HFFc6 (cell line): Measurements from ENCODE around the gene SELENOT. TPM values are rescaled to one million over a fixed set of nuclear protein-coding genes. Genes with fewer than 3 reads are reported as not detected.

Experiments
- DNase-seq: peaks from one replicate; pipeline ENCODE4 v3.0.0-alpha.2; 2018
- H3K27ac Mint-ChIP-seq: 2 replicates; pipeline ENCODE4 v1.8.0; 2020; ENCODE audit warnings: mild to moderate bottlenecking, mixed read lengths
- H3K27me3 Mint-ChIP-seq: 2 replicates; pipeline ENCODE4 v1.8.0; 2021; ENCODE audit warnings: mild to moderate bottlenecking, moderate library complexity, mixed read lengths; ENCODE audit not compliant: insufficient read depth
- H3K36me3 Mint-ChIP-seq: 2 replicates; pipeline ENCODE4 v1.8.0; 2021; ENCODE audit warnings: low read depth, mixed read lengths
- H3K4me1 Mint-ChIP-seq: 2 replicates; pipeline ENCODE4 v1.8.0; 2020; ENCODE audit warnings: low read depth, mixed read lengths
- H3K4me3 Mint-ChIP-seq: 2 replicates; pipeline ENCODE4 v1.8.0; 2020; ENCODE audit warnings: mild to moderate bottlenecking, moderate library complexity, mixed read lengths
- H3K9me3 Mint-ChIP-seq: 2 replicates; pipeline ENCODE4 v1.8.0; 2020; ENCODE audit warnings: mild to moderate bottlenecking, mixed read lengths
- CTCF ChIP-seq: fragments of 200-600 bp; sonication (generic); IDR thresholded peaks from 2 replicates; pipeline ENCODE4 v1.5.0; 2021; ENCODE audit warnings: antibody characterized with exemption, mild to moderate bottlenecking
- total RNA-seq, 6 experiments: library from RNA; stranded (reverse); fragmentation: NEBNext Ultra II Directional; extraction: Animal tissue kit (Norgen Biotek cat#: 25700); gene quantifications; 2 replicates in 1 of 6; 3 replicates in 5 of 6; pipeline ENCODE4 v1.2.3, GENCODE V29; 2021

SELENOT gene
- total RNA-seq, 6 experiments from 2014 or later = 144 to 189 (median 180) TPM

GRCh38 chr3:150602426-150603152, 532 bp upstream of the SELENOT start:
- peaks cover 19% of the 10 kb centered on the region for H3K36me3 Mint-ChIP-seq

GRCh38 chr3:150603980-150604319, 829 bp downstream of the SELENOT start:
- H3K4me3 Mint-ChIP-seq = peak overlapping the region; percentile 94
- H3K4me1 Mint-ChIP-seq = peaks cover 70% of the 10 kb centered on the region
- no peak for DNase-seq
- TF ChIP-seq CTCF = no peak
- peaks cover 22% of the 10 kb centered on the region for H3K36me3 Mint-ChIP-seq
- no peaks in the 10 kb centered on the region for H3K9me3 Mint-ChIP-seq
- H3K27me3 Mint-ChIP-seq = no peaks in the 10 kb centered on the region; the same call in 1 of the 2 replicates
- peak overlapping the region; percentile 97 for H3K27ac Mint-ChIP-seq

More at GRCh38 chr3:150602426-150603152, 532 bp upstream of the SELENOT start:
- Mint-ChIP-seq H3K4me3 (peak overlapping the region; percentile 94), H3K4me1 (peaks cover 67% of the 10 kb centered on the region), H3K9me3 (no peaks in the 10 kb centered on the region), H3K27me3 (no peaks in the 10 kb centered on the region; the same call in 1 of the 2 replicates), H3K27ac (peak overlapping the region; percentile 97)
- no peak for DNase-seq
- no peak for TF ChIP-seq CTCF

GRCh38 chr3:150605998-150606641, 3.0 kb downstream of the SELENOT start:
- H3K36me3 Mint-ChIP-seq = peaks cover 17% of the 10 kb centered on the region
- H3K9me3 Mint-ChIP-seq = no peaks in the 10 kb centered on the region
- no peaks in the 10 kb centered on the region; the same call in 1 of the 2 replicates for H3K27me3 Mint-ChIP-seq
- peaks cover 66% of the 10 kb centered on the region for H3K4me1 Mint-ChIP-seq
- H3K27ac Mint-ChIP-seq = peak overlapping the region; percentile 6; the same call in 1 of the 2 replicates
- TF ChIP-seq CTCF = no peak
- H3K4me3 Mint-ChIP-seq = peak overlapping the region; percentile 94
- DNase-seq = no peak

GRCh38 chr3:150607267-150608065, 4.3 kb downstream of the SELENOT start:
- H3K36me3 Mint-ChIP-seq = peaks cover 18% of the 10 kb centered on the region
- H3K27me3 Mint-ChIP-seq = no peaks in the 10 kb centered on the region; the same call in 1 of the 2 replicates
- peak overlapping the region; percentile 2; the same call in 1 of the 2 replicates for H3K27ac Mint-ChIP-seq
- no peaks in the 10 kb centered on the region for H3K9me3 Mint-ChIP-seq
- peaks cover 53% of the 10 kb centered on the region for H3K4me1 Mint-ChIP-seq
- H3K4me3 Mint-ChIP-seq = no peak overlapping the region
- DNase-seq = no peak
- no peak for TF ChIP-seq CTCF

GRCh38 chr3:150609988-150610387, 6.9 kb downstream of the SELENOT start:
- Mint-ChIP-seq H3K27ac (no peak overlapping the region), H3K27me3 (no peaks in the 10 kb centered on the region), H3K4me3 (no peak overlapping the region), H3K36me3 (peaks cover 37% of the 10 kb centered on the region), H3K9me3 (no peaks in the 10 kb centered on the region), H3K4me1 (peaks cover 52% of the 10 kb centered on the region)
- no peak for TF ChIP-seq CTCF
- no peak for DNase-seq
